NT2/D1 (cell line): ENCODE data around the gene ANGPT4.

Source experiments
- DNase-seq: peaks from one replicate; pipeline ENCODE4 v3.0.0-alpha.2; 2011; ENCODE audit warnings: low read depth, low spot score
- H3K27me3 ChIP-seq: 2 replicates; pipeline ENCODE4 v1.6.0; 2011; ENCODE audit warnings: mild to moderate bottlenecking; ENCODE audit not compliant: insufficient read length, insufficient read depth
- H3K36me3 ChIP-seq: 2 replicates; pipeline ENCODE4 v1.6.1; 2011; ENCODE audit warnings: mild to moderate bottlenecking, low read length, mixed read lengths; ENCODE audit not compliant: insufficient read depth, insufficient read length
- H3K4me1 ChIP-seq: 2 replicates; pipeline ENCODE4 v1.5.1; 2011; ENCODE audit not compliant: insufficient read depth, insufficient read length
- H3K4me3 ChIP-seq: 2 replicates; pipeline ENCODE4 v1.5.1; 2011; ENCODE audit warnings: low read depth; ENCODE audit not compliant: insufficient read length
- H3K9ac ChIP-seq: 2 replicates; pipeline ENCODE4 v1.6.0; 2011; ENCODE audit warnings: low read depth; ENCODE audit not compliant: insufficient read length
- H3K9me3 ChIP-seq: 2 replicates; pipeline ENCODE4 v1.5.1; 2011; ENCODE audit warnings: mild to moderate bottlenecking, low read length; ENCODE audit not compliant: insufficient read depth
- SUZ12 ChIP-seq: IDR thresholded peaks from 2 replicates; pipeline ENCODE4 v1.6.1; 2011; ENCODE audit not compliant: insufficient read length, insufficient read depth; ENCODE audit errors: extremely low read depth
- YY1 ChIP-seq: IDR thresholded peaks from 2 replicates; pipeline ENCODE4 v1.6.1; 2011; ENCODE audit not compliant: insufficient read length, insufficient read depth
- ZNF274 ChIP-seq: IDR thresholded peaks from 2 replicates; pipeline ENCODE4 v1.6.1; 2011; ENCODE audit warnings: mild to moderate bottlenecking, low read depth, low read length

The ANGPT4 gene

GRCh38 chr20:957544-957943, 41.4 kb upstream of the ANGPT4 start:
- no peak overlapping the region for H3K4me3 ChIP-seq
- no peaks in the 10 kb centered on the region for H3K27me3 ChIP-seq
- no peaks in the 10 kb centered on the region for H3K36me3 ChIP-seq
- H3K9ac ChIP-seq, result no peak overlapping the region
- H3K4me1 ChIP-seq, result no peaks in the 10 kb centered on the region
- TF ChIP-seq ZNF274 (no peak), YY1 (no peak), SUZ12 (no peak)
- H3K9me3 ChIP-seq, result no peaks in the 10 kb centered on the region
- no peak for DNase-seq

GRCh38 chr20:956330-956951, 40.3 kb upstream of the ANGPT4 start:
- Histone ChIP-seq H3K27me3 (no peaks in the 10 kb centered on the region), H3K4me1 (no peaks in the 10 kb centered on the region), H3K36me3 (no peaks in the 10 kb centered on the region), H3K9me3 (no peaks in the 10 kb centered on the region), H3K4me3 (no peak overlapping the region), H3K9ac (peak overlapping the region; percentile 68)
- peak; percentile 74 for DNase-seq
- no peak for TF ChIP-seq YY1
- no peak for TF ChIP-seq SUZ12
- TF ChIP-seq ZNF274, result no peak

GRCh38 chr20:955656-956055, 39.5 kb upstream of the ANGPT4 start:
- Histone ChIP-seq H3K4me3 (no peak overlapping the region), H3K36me3 (no peaks in the 10 kb centered on the region), H3K27me3 (no peaks in the 10 kb centered on the region), H3K9me3 (no peaks in the 10 kb centered on the region), H3K9ac (no peak overlapping the region), H3K4me1 (no peaks in the 10 kb centered on the region)
- no peak for TF ChIP-seq ZNF274
- no peak for TF ChIP-seq SUZ12
- TF ChIP-seq YY1, result no peak
- DNase-seq, result no peak

- Histone ChIP-seq H3K9ac (no peak overlapping the region), H3K36me3 (no peaks in the 10 kb centered on the region), H3K4me3 (no peak overlapping the region), H3K4me1 (no peaks in the 10 kb centered on the region), H3K9me3 (no peaks in the 10 kb centered on the region), H3K27me3 (no peaks in the 10 kb centered on the region)
- DNase-seq, result no peak
- TF ChIP-seq ZNF274, result no peak
- TF ChIP-seq YY1, result no peak
- TF ChIP-seq SUZ12, result no peak
Measured at GRCh38 chr20:955111-955510, 39.0 kb upstream of the ANGPT4 start.

GRCh38 chr20:953742-954141, 37.6 kb upstream of the ANGPT4 start:
- H3K4me3 ChIP-seq, result no peak overlapping the region
- H3K4me1 ChIP-seq, result no peaks in the 10 kb centered on the region
- no peaks in the 10 kb centered on the region for H3K9me3 ChIP-seq
- DNase-seq, result no peak
- H3K36me3 ChIP-seq, result no peaks in the 10 kb centered on the region
- no peak overlapping the region for H3K9ac ChIP-seq
- no peak for TF ChIP-seq YY1
- TF ChIP-seq ZNF274, result no peak
- no peak for TF ChIP-seq SUZ12
- no peaks in the 10 kb centered on the region for H3K27me3 ChIP-seq

GRCh38 chr20:952196-952795, 36.2 kb upstream of the ANGPT4 start:
- TF ChIP-seq YY1 (no peak), ZNF274 (no peak), SUZ12 (no peak)
- Histone ChIP-seq H3K9ac (no peak overlapping the region), H3K4me1 (no peaks in the 10 kb centered on the region), H3K36me3 (no peaks in the 10 kb centered on the region), H3K9me3 (no peaks in the 10 kb centered on the region), H3K4me3 (no peak overlapping the region), H3K27me3 (no peaks in the 10 kb centered on the region)
- no peak for DNase-seq

- TF ChIP-seq ZNF274 (no peak), YY1 (no peak), SUZ12 (no peak)
- no peak for DNase-seq
- Histone ChIP-seq H3K4me3 (no peak overlapping the region), H3K36me3 (no peaks in the 10 kb centered on the region), H3K9me3 (no peaks in the 10 kb centered on the region), H3K9ac (no peak overlapping the region), H3K27me3 (no peaks in the 10 kb centered on the region), H3K4me1 (no peaks in the 10 kb centered on the region)
Measured at GRCh38 chr20:951384-952169, 35.4 kb upstream of the ANGPT4 start.

GRCh38 chr20:949717-950116, 33.6 kb upstream of the ANGPT4 start:
- no peak overlapping the region for H3K9ac ChIP-seq
- no peak for TF ChIP-seq YY1
- TF ChIP-seq ZNF274, result no peak
- TF ChIP-seq SUZ12, result no peak
- no peaks in the 10 kb centered on the region for H3K9me3 ChIP-seq
- H3K27me3 ChIP-seq, result no peaks in the 10 kb centered on the region
- DNase-seq, result no peak
- H3K4me3 ChIP-seq, result no peak overlapping the region
- H3K36me3 ChIP-seq, result no peaks in the 10 kb centered on the region
- peaks cover 3% of the 10 kb centered on the region for H3K4me1 ChIP-seq
